K562 (cell line): ENCODE data around the gene ZBTB46. TPM values are rescaled to one million over a fixed set of nuclear protein-coding genes. Genes with fewer than 3 reads are reported as not detected.
A peak's percentile ranks its signal among the peaks of the same experiment; 100 is the strongest.

Experiments used
- ARID1B ChIP-seq: fragments of 450-650 bp; IDR thresholded peaks from 2 replicates; pipeline ENCODE4 v1.6.1; 2016; ENCODE audit warnings: antibody characterized with exemption, mild to moderate bottlenecking, inconsistent platforms
- CBFB ChIP-seq: sonication (generic); formaldehyde crosslinking; IDR thresholded peaks from 2 replicates; pipeline ENCODE4 v1.4.0; 2020; ENCODE audit warnings: mild to moderate bottlenecking, missing genetic modification reagents
- CREM ChIP-seq: IDR thresholded peaks from 2 replicates; pipeline ENCODE4 v1.6.1; 2014; ENCODE audit warnings: antibody characterized with exemption, low read depth
- FIP1L1 ChIP-seq: fragments of 200-400 bp; formaldehyde crosslinking; IDR thresholded peaks from 2 replicates; pipeline ENCODE4 v1.6.1; 2018; ENCODE audit warnings: mild to moderate bottlenecking, low read depth, low read length; ENCODE audit not compliant: poor library complexity, severe bottlenecking
- MYBL2 ChIP-seq, 2 experiments: fragments of 450-650 bp in 1 of 2; sonication (generic) in 1 of 2; formaldehyde crosslinking in 1 of 2; IDR thresholded peaks; 2 replicates each; pipeline versions ENCODE4 v1.6.1 to v1.8.1; 2017 to 2022; ENCODE audit warnings: borderline replicate concordance in 1 of 2, inconsistent platforms in 1 of 2, low read depth in 1 of 2, mild to moderate bottlenecking in 1 of 2, missing genetic modification reagents in 1 of 2, moderate library complexity in 1 of 2
- PHF8 ChIP-seq: fragments of 200-600 bp; sonication (generic); IDR thresholded peaks from 2 replicates; pipeline ENCODE4 v1.6.1; 2012; ENCODE audit warnings: mixed run types, mild to moderate bottlenecking, inconsistent platforms, low read length, moderate library complexity, borderline replicate concordance
- POLR2A ChIP-seq: fragments of 450-650 bp; conservative IDR thresholded peaks from 2 replicates; pipeline ENCODE4 v1.6.1; 2016
- PPARD ChIP-seq: fragments of 250-450 bp; sonication (Bioruptor Pico); IDR thresholded peaks from 2 replicates; pipeline ENCODE4 v1.8.0; 2022; ENCODE audit warnings: inconsistent platforms, mild to moderate bottlenecking, moderate library complexity
- RBM25 ChIP-seq: fragments of 200-400 bp; formaldehyde crosslinking; IDR thresholded peaks from 2 replicates; pipeline ENCODE4 v1.6.1; 2018; ENCODE audit warnings: low read length, low read depth, moderate library complexity; ENCODE audit not compliant: severe bottlenecking
- SMAD4 ChIP-seq: fragments of 250-450 bp; sonication (Bioruptor Pico); conservative IDR thresholded peaks from 2 replicates; pipeline ENCODE4 v1.8.0; 2021; ENCODE audit warnings: inconsistent platforms, mild to moderate bottlenecking, moderate library complexity
- SMARCC2 ChIP-seq: fragments of 450-650 bp; IDR thresholded peaks from 2 replicates; pipeline ENCODE4 v1.6.1; 2017; ENCODE audit warnings: antibody characterized with exemption, moderate library complexity, mild to moderate bottlenecking, low read depth
- SREBF2 ChIP-seq: sonication (generic); formaldehyde crosslinking; IDR thresholded peaks from 2 replicates; pipeline ENCODE4 v1.4.0; 2020; ENCODE audit warnings: mild to moderate bottlenecking, missing genetic modification reagents
- ZNF121 ChIP-seq: sonication (generic); formaldehyde crosslinking; conservative IDR thresholded peaks from 2 replicates; pipeline ENCODE4 v1.8.0; 2022; ENCODE audit warnings: missing genetic modification reagents
- ZNF263 ChIP-seq: sonication (generic); formaldehyde crosslinking; IDR thresholded peaks from 2 replicates; pipeline ENCODE4 v1.8.0; 2022; ENCODE audit warnings: mild to moderate bottlenecking, missing genetic modification reagents, borderline replicate concordance
- ZNF41 ChIP-seq: fragments of 250-450 bp; sonication (Bioruptor Pico); conservative IDR thresholded peaks from 2 replicates; pipeline ENCODE4 v1.4.0; 2020; ENCODE audit warnings: mild to moderate bottlenecking
- ZNF584 ChIP-seq: fragments of 200-800 bp; sonication (Bioruptor generic); IDR thresholded peaks from 2 replicates; pipeline ENCODE4 v1.6.1; 2016; ENCODE audit warnings: low read depth, mild to moderate bottlenecking, missing genetic modification characterization, missing compliant biosample characterization
- ZNF695 ChIP-seq: fragments of 450-650 bp; formaldehyde crosslinking; IDR thresholded peaks from 2 replicates; pipeline ENCODE4 v1.4.0; 2020; ENCODE audit warnings: mild to moderate bottlenecking, moderate library complexity
- polyA plus RNA-seq, 8 experiments: library from polyadenylated mRNA; depleted of rRNA in 4 of 8; stranded (reverse) in 5 of 8; unstranded in 3 of 8; fragments of >200 nt; fragmentation: Nextera tagmentation in 2 of 8; fragmentation: Illumina TruSeq in 1 of 8; extraction: Ambion mirVana in 2 of 8; extraction: Trizol in 1 of 8; gene quantifications; 2 replicates each; pipeline versions ENCODE4 v1.2.1 to v1.2.3, GENCODE V29; 2011 to 2014; ENCODE audit warnings: inconsistent platforms in 1 of 8, missing spikeins in 1 of 8
- total RNA-seq, 7 experiments: library from RNA; depleted of rRNA in 6 of 7; stranded (reverse); fragments of >200 nt in 6 of 7; fragmentation: Illumina TruSeq in 2 of 7; extraction: Trizol in 2 of 7; gene quantifications; 2 replicates each; pipeline versions ENCODE4 v1.2.1 to v1.2.3, GENCODE V29; 2011 to 2021; ENCODE audit warnings: low replicate concordance in 1 of 7
- TF ChIP-seq, protein P1 (sequence below): fragments of 450-650 bp; IDR thresholded peaks from 2 replicates; pipeline ENCODE4 v1.6.1; 2016; ENCODE audit warnings: borderline replicate concordance
- TF ChIP-seq, protein P2 (sequence below): fragments of 450-650 bp; IDR thresholded peaks from 2 replicates; pipeline ENCODE4 v1.6.1; 2016; ENCODE audit warnings: mild to moderate bottlenecking
- TF ChIP-seq, protein P3 (sequence below): fragments of 450-650 bp; IDR thresholded peaks from 2 replicates; pipeline ENCODE4 v1.6.1; 2016; ENCODE audit warnings: antibody characterized with exemption
- TF ChIP-seq, protein P4 (sequence below): sonication (generic); formaldehyde crosslinking; IDR thresholded peaks from 2 replicates; pipeline ENCODE4 v1.8.0; 2022; ENCODE audit warnings: mild to moderate bottlenecking, missing genetic modification reagents, borderline replicate concordance

ZBTB46 gene
- total and polyA plus RNA-seq, 9 of the 15 experiments (the other 6 are each of a cell fraction or from before 2014, with no cell fraction given) = 0.29 to 4.1 (median 1.1) TPM

DNA sequence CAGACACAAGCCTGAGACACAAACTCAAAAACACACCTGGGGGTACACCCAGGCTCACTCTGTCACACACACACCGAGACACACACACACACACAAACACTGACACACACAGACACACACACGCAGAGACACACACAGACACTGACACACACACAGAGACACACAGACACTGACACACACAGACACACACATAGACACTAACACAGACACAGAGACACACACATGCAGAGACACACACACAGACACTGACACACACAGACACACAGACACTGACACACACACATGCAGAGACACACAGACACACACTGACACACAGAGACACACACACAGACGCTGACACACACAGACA lies 15.8 kb upstream of the ZBTB46 start (continued):
- TF ChIP-seq ZNF695 (no peak), PPARD (CRISPR knock-in tag) (no peak), POLR2A (no peak), SMARCC2 (no peak), ZNF263 (no peak), PHF8 (no peak), ZNF121 (CRISPR knock-in tag) (no peak), ZNF584 (CRISPR knock-in tag) (no peak), SREBF2 (CRISPR knock-in tag) (no peak), ZNF41 (CRISPR knock-in tag) (no peak), ARID1B (peak; percentile 24), RBM25 (no peak), CBFB (no peak), CREM (no peak), SMAD4 (no peak), MYBL2 (IDR thresholded peaks at IDR 0.05; ENCODE audit: low read depth) (no peak), MYBL2 (CRISPR knock-in tag; IDR thresholded peaks at IDR 0.05; ENCODE audit: borderline replicate concordance) (no peak), FIP1L1 (no peak)
- TF ChIP-seq, protein P1, sequence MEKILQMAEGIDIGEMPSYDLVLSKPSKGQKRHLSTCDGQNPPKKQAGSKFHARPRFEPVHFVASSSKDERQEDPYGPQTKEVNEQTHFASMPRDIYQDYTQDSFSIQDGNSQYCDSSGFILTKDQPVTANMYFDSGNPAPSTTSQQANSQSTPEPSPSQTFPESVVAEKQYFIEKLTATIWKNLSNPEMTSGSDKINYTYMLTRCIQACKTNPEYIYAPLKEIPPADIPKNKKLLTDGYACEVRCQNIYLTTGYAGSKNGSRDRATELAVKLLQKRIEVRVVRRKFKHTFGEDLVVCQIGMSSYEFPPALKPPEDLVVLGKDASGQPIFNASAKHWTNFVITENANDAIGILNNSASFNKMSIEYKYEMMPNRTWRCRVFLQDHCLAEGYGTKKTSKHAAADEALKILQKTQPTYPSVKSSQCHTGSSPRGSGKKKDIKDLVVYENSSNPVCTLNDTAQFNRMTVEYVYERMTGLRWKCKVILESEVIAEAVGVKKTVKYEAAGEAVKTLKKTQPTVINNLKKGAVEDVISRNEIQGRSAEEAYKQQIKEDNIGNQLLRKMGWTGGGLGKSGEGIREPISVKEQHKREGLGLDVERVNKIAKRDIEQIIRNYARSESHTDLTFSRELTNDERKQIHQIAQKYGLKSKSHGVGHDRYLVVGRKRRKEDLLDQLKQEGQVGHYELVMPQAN = peak; percentile 76
- TF ChIP-seq, protein P2, sequence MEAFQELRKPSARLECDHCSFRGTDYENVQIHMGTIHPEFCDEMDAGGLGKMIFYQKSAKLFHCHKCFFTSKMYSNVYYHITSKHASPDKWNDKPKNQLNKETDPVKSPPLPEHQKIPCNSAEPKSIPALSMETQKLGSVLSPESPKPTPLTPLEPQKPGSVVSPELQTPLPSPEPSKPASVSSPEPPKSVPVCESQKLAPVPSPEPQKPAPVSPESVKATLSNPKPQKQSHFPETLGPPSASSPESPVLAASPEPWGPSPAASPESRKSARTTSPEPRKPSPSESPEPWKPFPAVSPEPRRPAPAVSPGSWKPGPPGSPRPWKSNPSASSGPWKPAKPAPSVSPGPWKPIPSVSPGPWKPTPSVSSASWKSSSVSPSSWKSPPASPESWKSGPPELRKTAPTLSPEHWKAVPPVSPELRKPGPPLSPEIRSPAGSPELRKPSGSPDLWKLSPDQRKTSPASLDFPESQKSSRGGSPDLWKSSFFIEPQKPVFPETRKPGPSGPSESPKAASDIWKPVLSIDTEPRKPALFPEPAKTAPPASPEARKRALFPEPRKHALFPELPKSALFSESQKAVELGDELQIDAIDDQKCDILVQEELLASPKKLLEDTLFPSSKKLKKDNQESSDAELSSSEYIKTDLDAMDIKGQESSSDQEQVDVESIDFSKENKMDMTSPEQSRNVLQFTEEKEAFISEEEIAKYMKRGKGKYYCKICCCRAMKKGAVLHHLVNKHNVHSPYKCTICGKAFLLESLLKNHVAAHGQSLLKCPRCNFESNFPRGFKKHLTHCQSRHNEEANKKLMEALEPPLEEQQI = no peak
- TF ChIP-seq, protein P3, sequence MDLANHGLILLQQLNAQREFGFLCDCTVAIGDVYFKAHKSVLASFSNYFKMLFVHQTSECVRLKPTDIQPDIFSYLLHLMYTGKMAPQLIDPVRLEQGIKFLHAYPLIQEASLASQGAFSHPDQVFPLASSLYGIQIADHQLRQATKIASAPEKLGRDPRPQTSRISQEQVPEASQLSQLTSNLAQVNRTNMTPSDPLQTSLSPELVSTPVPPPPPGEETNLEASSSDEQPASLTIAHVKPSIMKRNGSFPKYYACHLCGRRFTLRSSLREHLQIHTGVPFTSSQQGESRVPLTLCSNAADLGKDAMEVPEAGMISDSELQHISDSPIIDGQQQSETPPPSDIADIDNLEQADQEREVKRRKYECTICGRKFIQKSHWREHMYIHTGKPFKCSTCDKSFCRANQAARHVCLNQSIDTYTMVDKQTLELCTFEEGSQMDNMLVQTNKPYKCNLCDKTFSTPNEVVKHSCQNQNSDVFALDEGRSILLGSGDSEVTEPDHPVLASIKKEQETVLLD = peak; percentile 60; the same call in 1 of the 2 replicates
- TF ChIP-seq, protein P4, sequence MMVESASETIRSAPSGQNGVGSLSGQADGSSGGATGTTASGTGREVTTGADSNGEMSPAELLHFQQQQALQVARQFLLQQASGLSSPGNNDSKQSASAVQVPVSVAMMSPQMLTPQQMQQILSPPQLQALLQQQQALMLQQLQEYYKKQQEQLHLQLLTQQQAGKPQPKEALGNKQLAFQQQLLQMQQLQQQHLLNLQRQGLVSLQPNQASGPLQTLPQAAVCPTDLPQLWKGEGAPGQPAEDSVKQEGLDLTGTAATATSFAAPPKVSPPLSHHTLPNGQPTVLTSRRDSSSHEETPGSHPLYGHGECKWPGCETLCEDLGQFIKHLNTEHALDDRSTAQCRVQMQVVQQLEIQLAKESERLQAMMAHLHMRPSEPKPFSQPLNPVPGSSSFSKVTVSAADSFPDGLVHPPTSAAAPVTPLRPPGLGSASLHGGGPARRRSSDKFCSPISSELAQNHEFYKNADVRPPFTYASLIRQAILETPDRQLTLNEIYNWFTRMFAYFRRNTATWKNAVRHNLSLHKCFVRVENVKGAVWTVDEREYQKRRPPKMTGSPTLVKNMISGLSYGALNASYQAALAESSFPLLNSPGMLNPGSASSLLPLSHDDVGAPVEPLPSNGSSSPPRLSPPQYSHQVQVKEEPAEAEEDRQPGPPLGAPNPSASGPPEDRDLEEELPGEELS (CRISPR knock-in tag) = no peak
